ENCODE measurements around the gene RPUSD3. TPM values are rescaled to one million over a fixed set of nuclear protein-coding genes. Genes with fewer than 3 reads are reported as not detected.

The RPUSD3 gene
- total and polyA plus RNA-seq, 9 of the 15 experiments (the other 6 are each of a cell fraction or from before 2014, with no cell fraction given) = 13.8 to 99.0 (median 59.3) TPM

DNA sequence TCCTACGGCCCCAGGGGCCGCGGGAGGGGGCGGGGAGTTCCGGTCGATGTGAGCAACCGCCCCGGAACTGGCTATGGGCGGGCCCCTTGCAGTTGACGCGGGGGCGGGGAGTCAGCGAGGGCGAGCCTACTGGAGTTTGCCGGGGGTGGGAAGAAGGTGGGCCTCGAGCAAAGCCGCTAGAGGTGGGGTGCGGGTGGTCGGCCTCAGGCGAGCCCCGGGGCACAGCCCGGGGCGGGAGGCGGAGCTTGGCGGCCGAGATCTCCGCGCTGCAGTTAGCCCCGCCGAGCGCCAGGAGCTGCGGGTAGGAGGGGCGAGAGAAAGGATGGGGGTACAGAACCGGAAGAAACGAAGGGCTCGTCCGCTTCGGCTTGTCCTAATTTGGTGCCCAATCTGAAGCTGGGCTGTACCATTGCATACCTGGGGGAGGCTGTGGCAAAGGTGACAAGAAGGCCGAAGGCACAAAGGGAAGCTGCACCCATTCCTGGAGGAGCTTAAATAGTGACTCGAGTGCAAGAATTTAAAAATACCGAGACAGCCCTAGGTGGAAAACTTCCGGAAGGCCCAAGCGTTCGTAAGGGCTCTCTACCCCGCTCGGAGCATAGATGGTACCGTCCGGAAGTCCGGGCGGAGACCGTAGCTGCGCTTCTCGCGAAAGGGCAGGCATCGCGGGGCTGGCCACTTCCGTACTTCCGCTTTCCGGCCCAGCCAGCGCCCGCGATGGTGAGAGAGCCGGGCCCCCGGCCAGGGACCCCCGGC is 51.2 kb downstream of the RPUSD3 start, which contains the start of the genes ARPC4 and TADA3 (continued):
- TF ChIP-seq, protein P1, sequence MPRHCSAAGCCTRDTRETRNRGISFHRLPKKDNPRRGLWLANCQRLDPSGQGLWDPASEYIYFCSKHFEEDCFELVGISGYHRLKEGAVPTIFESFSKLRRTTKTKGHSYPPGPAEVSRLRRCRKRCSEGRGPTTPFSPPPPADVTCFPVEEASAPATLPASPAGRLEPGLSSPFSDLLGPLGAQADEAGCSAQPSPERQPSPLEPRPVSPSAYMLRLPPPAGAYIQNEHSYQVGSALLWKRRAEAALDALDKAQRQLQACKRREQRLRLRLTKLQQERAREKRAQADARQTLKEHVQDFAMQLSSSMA (CRISPR knock-in tag; IDR thresholded peaks at IDR 0.05) = no peak
- TF ChIP-seq TRIM24 (IDR thresholded peaks at IDR 0.05) = no peak
- no peak for TF ChIP-seq CBX5 (IDR thresholded peaks at IDR 0.05; ENCODE audit: borderline replicate concordance, low read depth)
- TF ChIP-seq, protein P2, sequence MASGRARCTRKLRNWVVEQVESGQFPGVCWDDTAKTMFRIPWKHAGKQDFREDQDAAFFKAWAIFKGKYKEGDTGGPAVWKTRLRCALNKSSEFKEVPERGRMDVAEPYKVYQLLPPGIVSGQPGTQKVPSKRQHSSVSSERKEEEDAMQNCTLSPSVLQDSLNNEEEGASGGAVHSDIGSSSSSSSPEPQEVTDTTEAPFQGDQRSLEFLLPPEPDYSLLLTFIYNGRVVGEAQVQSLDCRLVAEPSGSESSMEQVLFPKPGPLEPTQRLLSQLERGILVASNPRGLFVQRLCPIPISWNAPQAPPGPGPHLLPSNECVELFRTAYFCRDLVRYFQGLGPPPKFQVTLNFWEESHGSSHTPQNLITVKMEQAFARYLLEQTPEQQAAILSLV (tag; IDR thresholded peaks at IDR 0.05) = no peak
- TF ChIP-seq, protein P3, sequence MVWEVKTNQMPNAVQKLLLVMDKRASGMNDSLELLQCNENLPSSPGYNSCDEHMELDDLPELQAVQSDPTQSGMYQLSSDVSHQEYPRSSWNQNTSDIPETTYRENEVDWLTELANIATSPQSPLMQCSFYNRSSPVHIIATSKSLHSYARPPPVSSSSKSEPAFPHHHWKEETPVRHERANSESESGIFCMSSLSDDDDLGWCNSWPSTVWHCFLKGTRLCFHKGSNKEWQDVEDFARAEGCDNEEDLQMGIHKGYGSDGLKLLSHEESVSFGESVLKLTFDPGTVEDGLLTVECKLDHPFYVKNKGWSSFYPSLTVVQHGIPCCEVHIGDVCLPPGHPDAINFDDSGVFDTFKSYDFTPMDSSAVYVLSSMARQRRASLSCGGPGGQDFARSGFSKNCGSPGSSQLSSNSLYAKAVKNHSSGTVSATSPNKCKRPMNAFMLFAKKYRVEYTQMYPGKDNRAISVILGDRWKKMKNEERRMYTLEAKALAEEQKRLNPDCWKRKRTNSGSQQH (CRISPR knock-in tag; IDR thresholded peaks at IDR 0.05) = no peak
- TF ChIP-seq, protein P4, sequence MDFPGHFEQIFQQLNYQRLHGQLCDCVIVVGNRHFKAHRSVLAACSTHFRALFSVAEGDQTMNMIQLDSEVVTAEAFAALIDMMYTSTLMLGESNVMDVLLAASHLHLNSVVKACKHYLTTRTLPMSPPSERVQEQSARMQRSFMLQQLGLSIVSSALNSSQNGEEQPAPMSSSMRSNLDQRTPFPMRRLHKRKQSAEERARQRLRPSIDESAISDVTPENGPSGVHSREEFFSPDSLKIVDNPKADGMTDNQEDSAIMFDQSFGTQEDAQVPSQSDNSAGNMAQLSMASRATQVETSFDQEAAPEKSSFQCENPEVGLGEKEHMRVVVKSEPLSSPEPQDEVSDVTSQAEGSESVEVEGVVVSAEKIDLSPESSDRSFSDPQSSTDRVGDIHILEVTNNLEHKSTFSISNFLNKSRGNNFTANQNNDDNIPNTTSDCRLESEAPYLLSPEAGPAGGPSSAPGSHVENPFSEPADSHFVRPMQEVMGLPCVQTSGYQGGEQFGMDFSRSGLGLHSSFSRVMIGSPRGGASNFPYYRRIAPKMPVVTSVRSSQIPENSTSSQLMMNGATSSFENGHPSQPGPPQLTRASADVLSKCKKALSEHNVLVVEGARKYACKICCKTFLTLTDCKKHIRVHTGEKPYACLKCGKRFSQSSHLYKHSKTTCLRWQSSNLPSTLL (IDR thresholded peaks at IDR 0.05) = no peak
- no peak for TF ChIP-seq KLF10 (CRISPR knock-in tag; IDR thresholded peaks at IDR 0.05)
- TF ChIP-seq FOSL1 (tag; conservative IDR thresholded peaks at IDR 0.05) = peak; percentile 22; the same call in 1 of the 2 replicates
- TF ChIP-seq, protein P5, sequence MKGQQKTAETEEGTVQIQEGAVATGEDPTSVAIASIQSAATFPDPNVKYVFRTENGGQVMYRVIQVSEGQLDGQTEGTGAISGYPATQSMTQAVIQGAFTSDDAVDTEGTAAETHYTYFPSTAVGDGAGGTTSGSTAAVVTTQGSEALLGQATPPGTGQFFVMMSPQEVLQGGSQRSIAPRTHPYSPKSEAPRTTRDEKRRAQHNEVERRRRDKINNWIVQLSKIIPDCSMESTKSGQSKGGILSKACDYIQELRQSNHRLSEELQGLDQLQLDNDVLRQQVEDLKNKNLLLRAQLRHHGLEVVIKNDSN (CRISPR knock-in tag; IDR thresholded peaks at IDR 0.05) = no peak
- TF ChIP-seq, protein P6, sequence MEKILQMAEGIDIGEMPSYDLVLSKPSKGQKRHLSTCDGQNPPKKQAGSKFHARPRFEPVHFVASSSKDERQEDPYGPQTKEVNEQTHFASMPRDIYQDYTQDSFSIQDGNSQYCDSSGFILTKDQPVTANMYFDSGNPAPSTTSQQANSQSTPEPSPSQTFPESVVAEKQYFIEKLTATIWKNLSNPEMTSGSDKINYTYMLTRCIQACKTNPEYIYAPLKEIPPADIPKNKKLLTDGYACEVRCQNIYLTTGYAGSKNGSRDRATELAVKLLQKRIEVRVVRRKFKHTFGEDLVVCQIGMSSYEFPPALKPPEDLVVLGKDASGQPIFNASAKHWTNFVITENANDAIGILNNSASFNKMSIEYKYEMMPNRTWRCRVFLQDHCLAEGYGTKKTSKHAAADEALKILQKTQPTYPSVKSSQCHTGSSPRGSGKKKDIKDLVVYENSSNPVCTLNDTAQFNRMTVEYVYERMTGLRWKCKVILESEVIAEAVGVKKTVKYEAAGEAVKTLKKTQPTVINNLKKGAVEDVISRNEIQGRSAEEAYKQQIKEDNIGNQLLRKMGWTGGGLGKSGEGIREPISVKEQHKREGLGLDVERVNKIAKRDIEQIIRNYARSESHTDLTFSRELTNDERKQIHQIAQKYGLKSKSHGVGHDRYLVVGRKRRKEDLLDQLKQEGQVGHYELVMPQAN (IDR thresholded peaks at IDR 0.05; ENCODE audit: borderline replicate concordance) = peak; percentile 56; the same call in 1 of the 2 replicates
- TF ChIP-seq BCL6 (CRISPR knock-in tag; IDR thresholded peaks at IDR 0.05) = no peak
- TF ChIP-seq, protein P7, sequence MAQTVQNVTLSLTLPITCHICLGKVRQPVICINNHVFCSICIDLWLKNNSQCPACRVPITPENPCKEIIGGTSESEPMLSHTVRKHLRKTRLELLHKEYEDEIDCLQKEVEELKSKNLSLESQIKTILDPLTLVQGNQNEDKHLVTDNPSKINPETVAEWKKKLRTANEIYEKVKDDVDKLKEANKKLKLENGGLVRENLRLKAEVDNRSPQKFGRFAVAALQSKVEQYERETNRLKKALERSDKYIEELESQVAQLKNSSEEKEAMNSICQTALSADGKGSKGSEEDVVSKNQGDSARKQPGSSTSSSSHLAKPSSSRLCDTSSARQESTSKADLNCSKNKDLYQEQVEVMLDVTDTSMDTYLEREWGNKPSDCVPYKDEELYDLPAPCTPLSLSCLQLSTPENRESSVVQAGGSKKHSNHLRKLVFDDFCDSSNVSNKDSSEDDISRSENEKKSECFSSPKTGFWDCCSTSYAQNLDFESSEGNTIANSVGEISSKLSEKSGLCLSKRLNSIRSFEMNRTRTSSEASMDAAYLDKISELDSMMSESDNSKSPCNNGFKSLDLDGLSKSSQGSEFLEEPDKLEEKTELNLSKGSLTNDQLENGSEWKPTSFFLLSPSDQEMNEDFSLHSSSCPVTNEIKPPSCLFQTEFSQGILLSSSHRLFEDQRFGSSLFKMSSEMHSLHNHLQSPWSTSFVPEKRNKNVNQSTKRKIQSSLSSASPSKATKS (CRISPR knock-in tag; IDR thresholded peaks at IDR 0.05) = no peak
- no peak for TF ChIP-seq TAF15 (IDR thresholded peaks at IDR 0.05; ENCODE audit: low read depth, low read length)
- TF ChIP-seq ZNF175 (CRISPR knock-in tag; IDR thresholded peaks at IDR 0.05; ENCODE audit: low read depth) = peak; percentile 33; the same call in 1 of the 2 replicates
- peak; percentile 94 for TF ChIP-seq ELF2 (CRISPR knock-in tag; IDR thresholded peaks at IDR 0.05)
- no peak for TF ChIP-seq NELFE (IDR thresholded peaks at IDR 0.05; ENCODE audit: insufficient read depth, insufficient read length)
- no peak for TF ChIP-seq NCOA4 (IDR thresholded peaks at IDR 0.05; ENCODE audit: partially characterized antibody)
- no peak for TF ChIP-seq MCM2 (IDR thresholded peaks at IDR 0.05; ENCODE audit: low read depth)

Data from K562 (cell line).